ENCODE results near the gene PPP2R2B.

DNA sequence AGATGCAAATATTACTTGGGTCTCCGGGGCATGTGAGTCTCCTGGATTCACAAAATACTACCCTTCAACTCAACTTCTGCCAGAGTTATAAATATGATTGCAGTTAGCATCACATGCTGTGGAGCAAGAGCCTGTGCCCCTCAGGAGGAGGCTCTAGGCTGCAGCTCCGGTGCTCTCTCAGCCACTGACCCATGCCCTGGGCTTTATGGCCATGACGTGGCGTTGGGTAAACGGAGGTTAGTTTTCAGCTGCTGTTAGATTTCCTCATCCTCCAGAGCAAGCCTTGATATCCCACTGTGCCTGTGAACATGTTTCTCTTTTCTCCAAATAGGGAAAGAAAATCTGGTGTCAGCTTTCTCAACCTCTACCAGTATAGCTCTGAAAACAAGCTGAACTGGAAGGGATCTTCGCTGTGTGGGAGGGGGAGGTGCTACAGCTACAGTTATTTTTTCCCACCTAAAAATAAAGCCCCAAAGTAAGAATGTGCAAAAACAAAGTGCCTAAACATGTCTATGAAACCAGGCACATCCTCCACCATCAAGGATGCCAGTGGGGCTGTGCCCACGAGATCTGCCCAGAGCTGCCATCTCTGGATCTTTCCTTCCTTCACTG lies 238.2 kb downstream of the PPP2R2B start:
- TF ChIP-seq, protein P1, sequence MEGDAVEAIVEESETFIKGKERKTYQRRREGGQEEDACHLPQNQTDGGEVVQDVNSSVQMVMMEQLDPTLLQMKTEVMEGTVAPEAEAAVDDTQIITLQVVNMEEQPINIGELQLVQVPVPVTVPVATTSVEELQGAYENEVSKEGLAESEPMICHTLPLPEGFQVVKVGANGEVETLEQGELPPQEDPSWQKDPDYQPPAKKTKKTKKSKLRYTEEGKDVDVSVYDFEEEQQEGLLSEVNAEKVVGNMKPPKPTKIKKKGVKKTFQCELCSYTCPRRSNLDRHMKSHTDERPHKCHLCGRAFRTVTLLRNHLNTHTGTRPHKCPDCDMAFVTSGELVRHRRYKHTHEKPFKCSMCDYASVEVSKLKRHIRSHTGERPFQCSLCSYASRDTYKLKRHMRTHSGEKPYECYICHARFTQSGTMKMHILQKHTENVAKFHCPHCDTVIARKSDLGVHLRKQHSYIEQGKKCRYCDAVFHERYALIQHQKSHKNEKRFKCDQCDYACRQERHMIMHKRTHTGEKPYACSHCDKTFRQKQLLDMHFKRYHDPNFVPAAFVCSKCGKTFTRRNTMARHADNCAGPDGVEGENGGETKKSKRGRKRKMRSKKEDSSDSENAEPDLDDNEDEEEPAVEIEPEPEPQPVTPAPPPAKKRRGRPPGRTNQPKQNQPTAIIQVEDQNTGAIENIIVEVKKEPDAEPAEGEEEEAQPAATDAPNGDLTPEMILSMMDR (IDR thresholded peaks at IDR 0.05) = no peak
- TF ChIP-seq POLR2A (IDR thresholded peaks at IDR 0.05) = no peak
